ENCODE data around the gene TAS1R1. TPM values are rescaled to one million over a fixed set of nuclear protein-coding genes. Genes with fewer than 3 reads are reported as not detected.

TAS1R1 gene
- polyA plus RNA-seq, 1 donor (not counting 4 experiments of a cell fraction or from before 2014, with no cell fraction given): not detected

GRCh38 chr1:6507461-6507911, 47.6 kb upstream of the TAS1R1 start:
- Histone ChIP-seq H3K36me3 (ENCODE audit: control insufficient read depth in 2 of 2, extremely low read depth in 1 of 2, insufficient read depth in 2 of 2, low read length in 2 of 2) (no peaks in the 10 kb centered on the region), H2AFZ (ENCODE audit: control insufficient read depth, low read length) (no peak overlapping the region), H3K9ac (ENCODE audit: control insufficient read depth, extremely low read depth, insufficient read depth, low read length) (no peak overlapping the region), H3K27me3 (ENCODE audit: control insufficient read depth, extremely low read depth, insufficient read depth, low read length) (peaks cover 4% of the 10 kb centered on the region), H3K4me1 (ENCODE audit: control insufficient read depth, extremely low read depth, insufficient read depth, low read length) (no peaks in the 10 kb centered on the region), H3K9me3 (ENCODE audit: control insufficient read depth, low read depth, low read length) (no peaks in the 10 kb centered on the region), H3K9me1 (ENCODE audit: control insufficient read depth, extremely low read depth, insufficient read depth, low read length) (no peaks in the 10 kb centered on the region), H4K20me1 (ENCODE audit: control insufficient read depth, extremely low read depth, insufficient read depth, low read length) (no peaks in the 10 kb centered on the region), H3K4me3 (ENCODE audit: control insufficient read depth in 2 of 3, extremely low read depth in 1 of 3, insufficient read depth in 2 of 3, low read depth in 1 of 3, low read length in 3 of 3) (no peak overlapping the region), H3K79me2 (ENCODE audit: control insufficient read depth, insufficient read depth, low read length) (no peaks in the 10 kb centered on the region), H3K27ac (ENCODE audit: control insufficient read depth, insufficient read depth, low read length) (no peak overlapping the region), H3K4me2 (ENCODE audit: control insufficient read depth, extremely low read depth, insufficient read depth, low read depth, low read length) (no peak overlapping the region)
- dilution Hi-C loops (cut with MboI; ENCODE audit: extremely low pct_ligation_motif_present, low sequenced_read_pairs): no loop called here
- DNase-seq (ENCODE audit: low read depth, low spot score) (no peak), FAIRE-seq (no peak)
- TF ChIP-seq, protein P1, sequence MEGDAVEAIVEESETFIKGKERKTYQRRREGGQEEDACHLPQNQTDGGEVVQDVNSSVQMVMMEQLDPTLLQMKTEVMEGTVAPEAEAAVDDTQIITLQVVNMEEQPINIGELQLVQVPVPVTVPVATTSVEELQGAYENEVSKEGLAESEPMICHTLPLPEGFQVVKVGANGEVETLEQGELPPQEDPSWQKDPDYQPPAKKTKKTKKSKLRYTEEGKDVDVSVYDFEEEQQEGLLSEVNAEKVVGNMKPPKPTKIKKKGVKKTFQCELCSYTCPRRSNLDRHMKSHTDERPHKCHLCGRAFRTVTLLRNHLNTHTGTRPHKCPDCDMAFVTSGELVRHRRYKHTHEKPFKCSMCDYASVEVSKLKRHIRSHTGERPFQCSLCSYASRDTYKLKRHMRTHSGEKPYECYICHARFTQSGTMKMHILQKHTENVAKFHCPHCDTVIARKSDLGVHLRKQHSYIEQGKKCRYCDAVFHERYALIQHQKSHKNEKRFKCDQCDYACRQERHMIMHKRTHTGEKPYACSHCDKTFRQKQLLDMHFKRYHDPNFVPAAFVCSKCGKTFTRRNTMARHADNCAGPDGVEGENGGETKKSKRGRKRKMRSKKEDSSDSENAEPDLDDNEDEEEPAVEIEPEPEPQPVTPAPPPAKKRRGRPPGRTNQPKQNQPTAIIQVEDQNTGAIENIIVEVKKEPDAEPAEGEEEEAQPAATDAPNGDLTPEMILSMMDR (optimal IDR thresholded peaks at IDR 0.05 in 1 of 3, IDR thresholded peaks at IDR 0.05 in 1 of 3, conservative IDR thresholded peaks at IDR 0.05 in 1 of 3; ENCODE audit: extremely low read depth in 1 of 3, insufficient read depth in 2 of 3, low read length in 3 of 3): no peak
- TF ChIP-seq EZH2 (IDR thresholded peaks at IDR 0.05; ENCODE audit: low read length): no peak

- TF ChIP-seq EZH2 (IDR thresholded peaks at IDR 0.05; ENCODE audit: low read length): no peak
- TF ChIP-seq, protein P1 (optimal IDR thresholded peaks at IDR 0.05 in 1 of 3, IDR thresholded peaks at IDR 0.05 in 1 of 3, conservative IDR thresholded peaks at IDR 0.05 in 1 of 3; ENCODE audit: extremely low read depth in 1 of 3, insufficient read depth in 2 of 3, low read length in 3 of 3): no peak
- H3K27ac ChIP-seq (ENCODE audit: control insufficient read depth, insufficient read depth, low read length): no peak overlapping the region
- H3K36me3 ChIP-seq (ENCODE audit: control insufficient read depth in 2 of 2, extremely low read depth in 1 of 2, insufficient read depth in 2 of 2, low read length in 2 of 2): no peaks in the 10 kb centered on the region
- no peak overlapping the region for H3K4me3 ChIP-seq (ENCODE audit: control insufficient read depth in 2 of 3, extremely low read depth in 1 of 3, insufficient read depth in 2 of 3, low read depth in 1 of 3, low read length in 3 of 3)
- H3K9me3 ChIP-seq (ENCODE audit: control insufficient read depth, low read depth, low read length): no peaks in the 10 kb centered on the region
- H3K9ac ChIP-seq (ENCODE audit: control insufficient read depth, extremely low read depth, insufficient read depth, low read length): no peak overlapping the region
- dilution Hi-C loops (cut with MboI; ENCODE audit: extremely low pct_ligation_motif_present, low sequenced_read_pairs): no loop called here
- H4K20me1 ChIP-seq (ENCODE audit: control insufficient read depth, extremely low read depth, insufficient read depth, low read length): no peaks in the 10 kb centered on the region
- DNase-seq (ENCODE audit: low read depth, low spot score): no peak
- H3K27me3 ChIP-seq (ENCODE audit: control insufficient read depth, extremely low read depth, insufficient read depth, low read length): peaks cover 4% of the 10 kb centered on the region
- no peaks in the 10 kb centered on the region for H3K9me1 ChIP-seq (ENCODE audit: control insufficient read depth, extremely low read depth, insufficient read depth, low read length)
- H3K4me2 ChIP-seq (ENCODE audit: control insufficient read depth, extremely low read depth, insufficient read depth, low read depth, low read length): no peak overlapping the region
- H2AFZ ChIP-seq (ENCODE audit: control insufficient read depth, low read length): no peak overlapping the region
- FAIRE-seq: no peak
- H3K79me2 ChIP-seq (ENCODE audit: control insufficient read depth, insufficient read depth, low read length): no peaks in the 10 kb centered on the region
- no peaks in the 10 kb centered on the region for H3K4me1 ChIP-seq (ENCODE audit: control insufficient read depth, extremely low read depth, insufficient read depth, low read length)
These were observed 46.8 kb upstream of the TAS1R1 start for GRCh38 chr1:6508154-6508815.
